ENCODE measurements around the gene VWA3B. TPM values are rescaled to one million over a fixed set of nuclear protein-coding genes. Genes with fewer than 3 reads are reported as not detected.

VWA3B gene
- total RNA-seq, 1 donor from 2014 or later: not detected

DNA sequence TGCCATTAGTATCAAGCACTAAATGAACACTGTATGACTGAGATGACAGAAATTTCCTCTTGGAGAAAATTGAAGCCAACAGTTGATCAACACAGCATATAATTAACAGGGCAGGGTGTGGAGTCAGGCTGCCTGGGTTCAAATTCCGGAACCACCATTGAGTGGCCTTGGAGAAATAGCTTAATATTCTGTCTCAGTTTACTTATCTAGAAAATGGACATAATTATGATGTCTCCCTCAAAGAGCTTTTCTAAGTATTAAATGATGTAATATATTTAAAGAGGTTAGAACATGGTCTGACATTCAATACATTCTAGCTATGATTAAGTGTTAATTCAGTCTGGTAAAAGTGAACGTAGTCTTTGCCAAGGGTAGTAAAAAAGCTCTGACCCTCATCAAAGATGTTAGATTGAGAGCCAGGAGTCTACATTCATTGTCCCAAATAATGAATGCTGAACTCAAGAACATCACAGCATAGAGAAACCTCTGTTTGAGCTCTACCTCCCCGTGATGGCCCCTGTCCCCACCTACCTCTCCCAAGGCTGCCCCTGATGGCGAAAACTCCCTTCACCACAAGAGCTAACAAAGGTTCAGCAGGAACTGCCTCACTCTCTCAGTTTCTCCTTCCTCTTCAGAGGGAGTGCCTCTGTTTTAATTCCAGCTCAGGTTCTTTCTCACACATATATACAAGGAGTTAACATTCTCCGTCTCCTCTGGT lies 2.7 kb upstream of the VWA3B start:
- no peak overlapping the region for H3K27ac ChIP-seq (ENCODE audit: low read depth, low read length)
- no peaks in the 10 kb centered on the region for H3K9me3 ChIP-seq (ENCODE audit: insufficient read depth, low read depth, low read length)
- no peaks in the 10 kb centered on the region for H3K36me3 ChIP-seq (ENCODE audit: insufficient read depth, low read length)
- H3K4me1 Mint-ChIP-seq (ENCODE audit: low read depth, unreplicated experiment): peaks cover 3% of the 10 kb centered on the region
- H3K4me3 ChIP-seq (ENCODE audit: insufficient read depth, low read depth, low read length): no peak overlapping the region
- H3K27me3 Mint-ChIP-seq (ENCODE audit: low read depth, unreplicated experiment): peaks cover 49% of the 10 kb centered on the region
- H3K9me3 Mint-ChIP-seq (ENCODE audit: unreplicated experiment): peaks cover 4% of the 10 kb centered on the region
- TF ChIP-seq CTCF (IDR thresholded peaks at IDR 0.05; ENCODE audit: insufficient read depth, low read depth, low read length): no peak
- no peak for TF ChIP-seq EZH2 (IDR thresholded peaks at IDR 0.05; ENCODE audit: insufficient read depth, low read length)
- H3K27ac Mint-ChIP-seq (ENCODE audit: unreplicated experiment): no peak overlapping the region
- no peaks in the 10 kb centered on the region for H3K79me2 ChIP-seq (ENCODE audit: insufficient read depth, low read length)
- H2AFZ ChIP-seq (ENCODE audit: low read depth, low read length): no peak overlapping the region
- no peak overlapping the region for H3K9ac ChIP-seq (ENCODE audit: low read length)
- no peak overlapping the region for H3K4me2 ChIP-seq (ENCODE audit: low read length)
- FAIRE-seq (no peak), DNase-seq (ENCODE audit: low read depth) (no peak)
- no peaks in the 10 kb centered on the region for H4K20me1 ChIP-seq (ENCODE audit: insufficient read depth, low read length)
- H3K36me3 Mint-ChIP-seq (ENCODE audit: low read depth, unreplicated experiment): no peaks in the 10 kb centered on the region
- peaks cover 22% of the 10 kb centered on the region for H3K27me3 ChIP-seq (ENCODE audit: insufficient read depth, low read length)
- H3K4me1 ChIP-seq (ENCODE audit: insufficient read depth, low read length): peaks cover 9% of the 10 kb centered on the region
- H3K4me3 Mint-ChIP-seq (ENCODE audit: unreplicated experiment): no peak overlapping the region

DNA sequence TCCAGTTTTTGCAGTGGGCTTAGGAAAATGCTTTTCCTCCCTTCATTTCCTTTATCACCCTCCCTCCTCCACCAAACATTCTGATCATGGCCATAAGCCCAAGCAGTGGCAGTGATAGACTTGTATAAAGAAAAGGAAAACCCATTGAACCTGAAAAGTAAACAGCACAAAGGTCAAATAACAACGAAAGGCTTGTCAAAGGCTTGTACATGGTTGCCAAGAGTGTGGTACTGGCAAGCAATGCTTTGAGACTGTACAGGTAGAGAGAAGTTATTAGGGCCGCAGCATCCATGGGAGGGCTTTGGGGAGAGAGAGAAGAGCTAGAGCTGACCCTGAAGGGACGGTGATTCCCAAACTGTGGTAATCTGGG lies 2.1 kb upstream of the VWA3B start:
- FAIRE-seq: no peak
- no peaks in the 10 kb centered on the region for H3K36me3 Mint-ChIP-seq (ENCODE audit: low read depth, unreplicated experiment)
- H3K27me3 Mint-ChIP-seq (ENCODE audit: low read depth, unreplicated experiment): peaks cover 52% of the 10 kb centered on the region

More for the DNA sequence above, 2.1 kb upstream of the VWA3B start:
- H3K4me3 ChIP-seq (ENCODE audit: insufficient read depth, low read depth, low read length): no peak overlapping the region
- H3K27ac ChIP-seq (ENCODE audit: low read depth, low read length): no peak overlapping the region
- TF ChIP-seq EZH2 (IDR thresholded peaks at IDR 0.05; ENCODE audit: insufficient read depth, low read length) (no peak), CTCF (IDR thresholded peaks at IDR 0.05; ENCODE audit: insufficient read depth, low read depth, low read length) (no peak)
- no peaks in the 10 kb centered on the region for H4K20me1 ChIP-seq (ENCODE audit: insufficient read depth, low read length)
- DNase-seq (ENCODE audit: low read depth): no peak
- no peak overlapping the region for H2AFZ ChIP-seq (ENCODE audit: low read depth, low read length)
- Mint-ChIP-seq H3K27ac (ENCODE audit: unreplicated experiment) (no peak overlapping the region), H3K4me3 (ENCODE audit: unreplicated experiment) (no peak overlapping the region), H3K4me1 (ENCODE audit: low read depth, unreplicated experiment) (peaks cover 3% of the 10 kb centered on the region), H3K9me3 (ENCODE audit: unreplicated experiment) (peaks cover 4% of the 10 kb centered on the region)
- no peak overlapping the region for H3K9ac ChIP-seq (ENCODE audit: low read length)
- H3K27me3 ChIP-seq (ENCODE audit: insufficient read depth, low read length): peaks cover 22% of the 10 kb centered on the region
- H3K36me3 ChIP-seq (ENCODE audit: insufficient read depth, low read length): no peaks in the 10 kb centered on the region
- no peaks in the 10 kb centered on the region for H3K79me2 ChIP-seq (ENCODE audit: insufficient read depth, low read length)
- no peaks in the 10 kb centered on the region for H3K9me3 ChIP-seq (ENCODE audit: insufficient read depth, low read depth, low read length)
- H3K4me1 ChIP-seq (ENCODE audit: insufficient read depth, low read length): peaks cover 9% of the 10 kb centered on the region
- H3K4me2 ChIP-seq (ENCODE audit: low read length): no peak overlapping the region

Data from astrocyte (in vitro differentiated cells and primary cell).